ENCODE results near the gene CTBP1. TPM values are rescaled to one million over a fixed set of nuclear protein-coding genes. Genes with fewer than 3 reads are reported as not detected.

The CTBP1 gene
- total and polyA plus RNA-seq, 7 donors, result 67.9 to 162 (median 113) TPM

- Histone ChIP-seq H3K36me3 (peaks cover 4 to 14% (median 9%) of the 10 kb centered on the region in 4 donors), H3K27me3 (no peaks in the 10 kb centered on the region), H3K4me3 (peak overlapping the region in 1 of 4 donors; percentile 2), H3K9me3 (no peaks in the 10 kb centered on the region), H3K27ac (peak overlapping the region; percentile 68 to 79 (median 74)), H3K4me1 (peaks cover 0 to 65% (median 61%) of the 10 kb centered on the region in 4 donors)
- TF ChIP-seq CTCF (IDR thresholded peaks at IDR 0.05) (no peak), POLR2AphosphoS5 (IDR thresholded peaks at IDR 0.05) (no peak), POLR2A (IDR thresholded peaks at IDR 0.05) (no peak), EP300 (IDR thresholded peaks at IDR 0.05) (no peak)
- peak; percentile 72 for DNase-seq
- intact Hi-C loops (cut with DNase I), result no loop called here
- 53 to 70% methylated on average over 37 of the region's 37 CpGs for WGBS, 2 donors
These were observed 40.5 kb downstream of the CTBP1 start for GRCh38 chr4:1208266-1208961.

- intact Hi-C loops (cut with DNase I), result no loop called here
These were observed 41.2 kb downstream of the CTBP1 start for GRCh38 chr4:1207603-1208265.

GRCh38 chr4:1207157-1207470 is 41.8 kb downstream of the CTBP1 start:
- intact Hi-C loops (cut with DNase I), result no loop called here

More at GRCh38 chr4:1207603-1208265, 41.2 kb downstream of the CTBP1 start:
- Histone ChIP-seq H3K27ac (peak overlapping the region; percentile 68 to 79 (median 74)), H3K9me3 (no peaks in the 10 kb centered on the region), H3K36me3 (peaks cover 0 to 7% (median 3%) of the 10 kb centered on the region in 4 donors), H3K27me3 (no peaks in the 10 kb centered on the region), H3K4me1 (peaks cover 0 to 63% (median 62%) of the 10 kb centered on the region in 4 donors), H3K4me3 (peak overlapping the region in 1 of 4 donors; percentile 2)
- peak; percentile 90 for DNase-seq
- WGBS, 2 donors, result 54 to 71% methylated on average over 28 to 30 of the region's 31 CpGs
- TF ChIP-seq POLR2AphosphoS5 (IDR thresholded peaks at IDR 0.05), result peak in 2 of 4 donors; percentile 36 to 60
- TF ChIP-seq POLR2A (IDR thresholded peaks at IDR 0.05), result no peak

GRCh38 chr4:1206299-1207156 is 42.4 kb downstream of the CTBP1 start:
- no peaks in the 10 kb centered on the region for H3K36me3 ChIP-seq
- TF ChIP-seq CTCF (IDR thresholded peaks at IDR 0.05), result no peak
- no peak for TF ChIP-seq POLR2A (IDR thresholded peaks at IDR 0.05)
- H3K27me3 ChIP-seq, result no peaks in the 10 kb centered on the region
- 70 to 86% methylated on average over 21 of the region's 21 CpGs for WGBS, 2 donors
- H3K27ac ChIP-seq, result peak overlapping the region in 2 of 4 donors; percentile 68 to 79
- H3K4me3 ChIP-seq, result no peak overlapping the region
- DNase-seq, result peak; percentile 61
- intact Hi-C loops (cut with DNase I), result no loop called here
- H3K9me3 ChIP-seq, result no peaks in the 10 kb centered on the region
- peaks cover 0 to 63% (median 62%) of the 10 kb centered on the region in 4 donors for H3K4me1 ChIP-seq

More at GRCh38 chr4:1207157-1207470, 41.8 kb downstream of the CTBP1 start:
- H3K9me3 ChIP-seq, result no peaks in the 10 kb centered on the region
- peak; percentile 66 for DNase-seq
- no peaks in the 10 kb centered on the region for H3K27me3 ChIP-seq
- peaks cover 0 to under 1% (median 0%) of the 10 kb centered on the region in 4 donors for H3K36me3 ChIP-seq
- H3K27ac ChIP-seq, result peak overlapping the region in 2 of 4 donors; percentile 68 to 79
- TF ChIP-seq CTCF (IDR thresholded peaks at IDR 0.05), result no peak
- TF ChIP-seq POLR2AphosphoS5 (IDR thresholded peaks at IDR 0.05), result no peak
- TF ChIP-seq POLR2A (IDR thresholded peaks at IDR 0.05), result no peak
- no peak for TF ChIP-seq EP300 (IDR thresholded peaks at IDR 0.05)
- WGBS, 2 donors, result 61 to 79% methylated on average over 12 of the region's 12 CpGs
- H3K4me1 ChIP-seq, result peaks cover 0 to 65% (median 62%) of the 10 kb centered on the region in 4 donors
- no peak overlapping the region for H3K4me3 ChIP-seq
